ENCODE data around the gene NFKBIE. TPM values are rescaled to one million over a fixed set of nuclear protein-coding genes. Genes with fewer than 3 reads are reported as not detected.

Gene NFKBIE
- total and polyA plus RNA-seq, 2 of the 13 experiments (the other 11 are each of a cell fraction or from before 2014, with no cell fraction given) = 6.7 to 14.5 TPM

- peaks cover 20 to 38% of the 10 kb centered on the region in 2 experiments for H3K36me3 ChIP-seq (replicated peaks in 1 of 2; ENCODE audit: control insufficient read depth in 1 of 2, insufficient read depth in 2 of 2, low read length in 2 of 2)
- H3K4me2 ChIP-seq (ENCODE audit: low read depth, low read length) = peak within 1 kb of the TSS; percentile 85
- H3K4me3 ChIP-seq (replicated peaks in 1 of 3; ENCODE audit: insufficient read depth in 1 of 3, low read depth in 2 of 3, low read length in 3 of 3) = peak within 1 kb of the TSS; percentile 81 to 97 (median 87)
- under 1% methylated on average over 25 of the region's 34 CpGs for WGBS (ENCODE audit: low lambda C conversion rate)
- H4K20me1 ChIP-seq (ENCODE audit: insufficient read depth, low read length) = peaks cover 49% of the 10 kb centered on the region
- H3K9me3 ChIP-seq (ENCODE audit: low read length) = no peaks in the 10 kb centered on the region
- ChIA-PET POLR2A (interaction anchor here (0.6 to 8.4 kb wide), 45 partner anchors 9 to 620 kb away, joined by 3 to 264 read pairs (median 6); partner anchors contain the start of genes AARS2, CDC5L, GTPBP2 and MRPL14), CTCF (ENCODE audit: low intra/inter-chr PET ratio, low total read pairs) (no interaction called here)
- H3K9ac ChIP-seq (ENCODE audit: insufficient read depth, low read depth, low read length) = peak within 1 kb of the TSS; percentile 99
- peak; percentile 82 for FAIRE-seq
- intact Hi-C loops (cut with micrococcal nuclease; ENCODE audit: unreplicated experiment) (no loop called here), in situ Hi-C loops (cut with HindIII; ENCODE audit: extremely low pct_ligation_motif_present, low pct_unique_long_range_greater_than_20kb) (no loop called here)
- ATAC-seq = peak; percentile 65
- DNase-seq (ENCODE audit: low spot score) = peak; percentile 98
- no TSS peak for BruUV-seq (replicated peaks)
- H3K27ac ChIP-seq (ENCODE audit: extremely low read length, insufficient read depth, low read length) = peak within 1 kb of the TSS; percentile 96
- H2AFZ ChIP-seq (ENCODE audit: low read length) = no peak within 1 kb of the TSS
- peaks cover 72% of the 10 kb centered on the region for H3K4me1 ChIP-seq (ENCODE audit: insufficient read depth, low read length)
- H3K79me2 ChIP-seq (ENCODE audit: insufficient read depth, low read length) = peaks cover 53% of the 10 kb centered on the region
- H3K27me3 ChIP-seq (ENCODE audit: control insufficient read depth in 1 of 2, insufficient read depth in 2 of 2, low read length in 2 of 2) = no peaks in the 10 kb centered on the region; a peak in 1 of 5 replicates
- TF ChIP-seq IKZF5 (CRISPR knock-in tag; IDR thresholded peaks at IDR 0.05) (no peak; the same call in 1 of the 2 replicates), IRF2 (CRISPR knock-in tag; IDR thresholded peaks at IDR 0.05) (peak; percentile 86), EP300 (IDR thresholded peaks at IDR 0.05; ENCODE audit: low read depth in 2 of 2, low read length in 2 of 2) (peak; percentile 37 to 65; a peak in 3 of 4 replicates), EP300 (CRISPR knock-in tag; IDR thresholded peaks at IDR 0.05; ENCODE audit: borderline replicate concordance) (no peak; the same call in 1 of the 2 replicates), NFRKB (IDR thresholded peaks at IDR 0.05) (no peak), KLF16 (CRISPR knock-in tag; IDR thresholded peaks at IDR 0.05) (peak; percentile 24 to 89; a peak in 2 of 4 replicates), ZNF615 (CRISPR knock-in tag; IDR thresholded peaks at IDR 0.05; ENCODE audit: borderline replicate concordance) (0 out of 2 replicates have a peak, but pooled peaks have one; percentile 46), ZNF616 (CRISPR knock-in tag; IDR thresholded peaks at IDR 0.05; ENCODE audit: low read depth) (no peak), RAD51 (IDR thresholded peaks at IDR 0.05; ENCODE audit: borderline replicate concordance) (no peak), ZNF609 (CRISPR knock-in tag; IDR thresholded peaks at IDR 0.05; ENCODE audit: borderline replicate concordance) (no peak), ZNF263 (CRISPR knock-in tag; IDR thresholded peaks at IDR 0.05) (peak; percentile 70), ZNF547 (CRISPR knock-in tag; IDR thresholded peaks at IDR 0.05) (no peak; the same call in 1 of the 2 replicates), KDM5A (IDR thresholded peaks at IDR 0.05; ENCODE audit: borderline replicate concordance, low read length) (peak; percentile 88)
- TF ChIP-seq, protein P1, sequence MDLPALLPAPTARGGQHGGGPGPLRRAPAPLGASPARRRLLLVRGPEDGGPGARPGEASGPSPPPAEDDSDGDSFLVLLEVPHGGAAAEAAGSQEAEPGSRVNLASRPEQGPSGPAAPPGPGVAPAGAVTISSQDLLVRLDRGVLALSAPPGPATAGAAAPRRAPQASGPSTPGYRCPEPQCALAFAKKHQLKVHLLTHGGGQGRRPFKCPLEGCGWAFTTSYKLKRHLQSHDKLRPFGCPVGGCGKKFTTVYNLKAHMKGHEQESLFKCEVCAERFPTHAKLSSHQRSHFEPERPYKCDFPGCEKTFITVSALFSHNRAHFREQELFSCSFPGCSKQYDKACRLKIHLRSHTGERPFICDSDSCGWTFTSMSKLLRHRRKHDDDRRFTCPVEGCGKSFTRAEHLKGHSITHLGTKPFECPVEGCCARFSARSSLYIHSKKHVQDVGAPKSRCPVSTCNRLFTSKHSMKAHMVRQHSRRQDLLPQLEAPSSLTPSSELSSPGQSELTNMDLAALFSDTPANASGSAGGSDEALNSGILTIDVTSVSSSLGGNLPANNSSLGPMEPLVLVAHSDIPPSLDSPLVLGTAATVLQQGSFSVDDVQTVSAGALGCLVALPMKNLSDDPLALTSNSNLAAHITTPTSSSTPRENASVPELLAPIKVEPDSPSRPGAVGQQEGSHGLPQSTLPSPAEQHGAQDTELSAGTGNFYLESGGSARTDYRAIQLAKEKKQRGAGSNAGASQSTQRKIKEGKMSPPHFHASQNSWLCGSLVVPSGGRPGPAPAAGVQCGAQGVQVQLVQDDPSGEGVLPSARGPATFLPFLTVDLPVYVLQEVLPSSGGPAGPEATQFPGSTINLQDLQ (CRISPR knock-in tag; IDR thresholded peaks at IDR 0.05) = peak; percentile 8; the same call in 1 of the 2 replicates
Measured at GRCh38 chr6:44246663-44247337, 18.6 kb downstream of the NFKBIE start, which contains the start of gene HSP90AB1. TSS of gene HSP90AB1 (plus strand) at chr6:44247101. CDS start at chr6:44248630, 1,529 bp downstream.

Data from HepG2 (cell line).